ENCODE measurements around the gene PCBP2.

- TF ChIP-seq, protein P1, sequence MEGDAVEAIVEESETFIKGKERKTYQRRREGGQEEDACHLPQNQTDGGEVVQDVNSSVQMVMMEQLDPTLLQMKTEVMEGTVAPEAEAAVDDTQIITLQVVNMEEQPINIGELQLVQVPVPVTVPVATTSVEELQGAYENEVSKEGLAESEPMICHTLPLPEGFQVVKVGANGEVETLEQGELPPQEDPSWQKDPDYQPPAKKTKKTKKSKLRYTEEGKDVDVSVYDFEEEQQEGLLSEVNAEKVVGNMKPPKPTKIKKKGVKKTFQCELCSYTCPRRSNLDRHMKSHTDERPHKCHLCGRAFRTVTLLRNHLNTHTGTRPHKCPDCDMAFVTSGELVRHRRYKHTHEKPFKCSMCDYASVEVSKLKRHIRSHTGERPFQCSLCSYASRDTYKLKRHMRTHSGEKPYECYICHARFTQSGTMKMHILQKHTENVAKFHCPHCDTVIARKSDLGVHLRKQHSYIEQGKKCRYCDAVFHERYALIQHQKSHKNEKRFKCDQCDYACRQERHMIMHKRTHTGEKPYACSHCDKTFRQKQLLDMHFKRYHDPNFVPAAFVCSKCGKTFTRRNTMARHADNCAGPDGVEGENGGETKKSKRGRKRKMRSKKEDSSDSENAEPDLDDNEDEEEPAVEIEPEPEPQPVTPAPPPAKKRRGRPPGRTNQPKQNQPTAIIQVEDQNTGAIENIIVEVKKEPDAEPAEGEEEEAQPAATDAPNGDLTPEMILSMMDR (IDR thresholded peaks at IDR 0.05): no peak
- no peak for TF ChIP-seq POLR2A (IDR thresholded peaks at IDR 0.05)
Measured at GRCh38 chr12:53479331-53479730, 27.4 kb downstream of the PCBP2 start.
